Epidermal melanocyte (primary cell): ENCODE results near the gene GARIN5A.

Experiments
- DNase-seq: peaks from one replicate; pipeline ENCODE4 v3.0.0; 2011; ENCODE audit warnings: low spot score; ENCODE audit not compliant: insufficient read length

The GARIN5A gene

DNA sequence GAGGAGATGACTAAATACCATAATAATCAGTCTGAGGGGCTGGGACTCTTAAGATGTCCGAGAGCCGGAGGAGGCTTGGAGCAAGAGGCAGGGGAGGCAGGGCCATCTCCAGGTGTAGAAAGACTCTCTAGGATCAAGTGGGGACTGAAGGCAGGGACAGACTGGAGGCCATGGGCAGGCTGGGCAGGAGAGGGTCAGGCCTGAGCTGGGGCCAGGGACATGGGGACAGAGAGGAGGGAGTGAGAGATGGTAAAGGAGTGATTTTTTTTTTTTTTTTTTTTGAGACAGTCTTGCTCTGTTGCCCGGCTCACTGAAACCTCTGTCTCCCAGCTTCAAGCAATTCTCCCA, 32.2 kb upstream of the GARIN5A start:
- DNase-seq: no peak

DNA sequence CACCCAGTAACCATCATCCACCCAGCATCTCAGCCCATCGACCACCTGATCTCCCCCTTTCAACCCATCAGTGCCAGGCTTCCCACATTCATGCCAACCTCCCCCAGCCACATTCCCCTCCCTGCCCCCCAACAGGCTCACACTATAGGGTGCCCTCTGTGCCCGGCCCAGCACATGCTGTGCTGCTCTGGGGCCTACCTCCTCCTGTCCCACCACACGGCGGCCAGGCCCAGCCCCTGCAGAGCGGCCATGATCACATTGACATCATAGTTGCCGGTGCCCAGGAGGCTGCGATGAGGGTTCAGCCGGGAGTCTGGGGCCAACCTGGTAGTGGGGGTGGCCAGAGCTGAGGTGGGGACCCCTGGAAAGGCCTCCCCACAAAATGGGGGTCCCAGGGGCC, 30.7 kb upstream of the GARIN5A start:
- no peak for DNase-seq

DNA sequence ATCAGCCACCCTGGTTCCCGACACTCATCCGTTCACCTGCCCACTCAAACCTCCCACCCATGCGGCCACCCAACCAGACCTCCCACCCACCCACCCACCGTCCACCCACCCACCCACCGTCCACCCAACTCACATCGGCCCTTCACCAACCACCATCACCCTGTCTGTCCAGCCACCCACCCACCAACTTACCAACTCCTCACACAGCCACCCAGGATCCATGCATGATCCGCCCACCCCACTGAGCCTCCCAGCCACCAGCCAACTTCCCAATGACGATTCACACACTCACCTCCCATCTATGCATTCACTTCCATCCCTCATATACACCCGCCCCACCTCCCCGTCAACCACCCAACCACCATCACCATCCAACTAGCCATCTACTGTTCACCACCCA, 30.1 kb upstream of the GARIN5A start:
- no peak for DNase-seq

DNA sequence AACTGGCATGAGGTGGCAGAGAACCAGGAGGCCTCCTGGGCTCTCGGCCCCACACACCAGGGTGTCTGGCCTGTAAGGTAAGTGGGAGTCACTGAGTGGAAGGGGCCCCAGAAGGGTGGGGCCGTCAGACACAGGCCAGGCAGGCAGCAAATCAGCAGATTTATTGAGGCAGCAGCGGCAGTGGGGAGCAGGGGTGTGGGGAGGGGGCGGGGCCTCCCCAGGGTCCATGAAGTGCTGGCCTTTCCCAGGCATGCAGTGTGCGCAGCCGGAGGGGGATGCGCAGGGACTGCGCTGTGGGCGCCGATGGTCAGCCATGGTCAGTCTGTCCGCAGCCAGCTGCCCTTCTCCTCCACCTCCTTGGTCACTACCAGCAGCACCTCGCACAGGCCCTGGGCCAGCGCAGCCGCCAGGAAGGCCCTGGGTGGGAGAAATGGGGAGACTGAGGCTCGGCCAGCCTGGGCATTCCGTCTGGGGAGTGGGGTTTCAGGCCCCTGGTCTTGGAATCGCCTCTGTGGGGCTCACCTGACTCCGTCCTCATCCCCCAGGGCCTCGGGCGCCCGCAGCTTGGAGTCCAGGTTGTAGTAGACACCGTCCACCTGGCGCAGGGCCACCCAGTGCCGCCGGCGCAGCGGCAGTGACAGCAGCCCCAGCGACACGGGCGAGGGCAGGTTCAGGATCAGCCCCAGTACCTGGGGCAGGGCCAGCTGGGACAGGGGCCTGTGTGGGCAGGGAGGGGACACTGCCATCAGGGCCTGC, 29.4 kb upstream of the GARIN5A start:
- no peak for DNase-seq

DNA sequence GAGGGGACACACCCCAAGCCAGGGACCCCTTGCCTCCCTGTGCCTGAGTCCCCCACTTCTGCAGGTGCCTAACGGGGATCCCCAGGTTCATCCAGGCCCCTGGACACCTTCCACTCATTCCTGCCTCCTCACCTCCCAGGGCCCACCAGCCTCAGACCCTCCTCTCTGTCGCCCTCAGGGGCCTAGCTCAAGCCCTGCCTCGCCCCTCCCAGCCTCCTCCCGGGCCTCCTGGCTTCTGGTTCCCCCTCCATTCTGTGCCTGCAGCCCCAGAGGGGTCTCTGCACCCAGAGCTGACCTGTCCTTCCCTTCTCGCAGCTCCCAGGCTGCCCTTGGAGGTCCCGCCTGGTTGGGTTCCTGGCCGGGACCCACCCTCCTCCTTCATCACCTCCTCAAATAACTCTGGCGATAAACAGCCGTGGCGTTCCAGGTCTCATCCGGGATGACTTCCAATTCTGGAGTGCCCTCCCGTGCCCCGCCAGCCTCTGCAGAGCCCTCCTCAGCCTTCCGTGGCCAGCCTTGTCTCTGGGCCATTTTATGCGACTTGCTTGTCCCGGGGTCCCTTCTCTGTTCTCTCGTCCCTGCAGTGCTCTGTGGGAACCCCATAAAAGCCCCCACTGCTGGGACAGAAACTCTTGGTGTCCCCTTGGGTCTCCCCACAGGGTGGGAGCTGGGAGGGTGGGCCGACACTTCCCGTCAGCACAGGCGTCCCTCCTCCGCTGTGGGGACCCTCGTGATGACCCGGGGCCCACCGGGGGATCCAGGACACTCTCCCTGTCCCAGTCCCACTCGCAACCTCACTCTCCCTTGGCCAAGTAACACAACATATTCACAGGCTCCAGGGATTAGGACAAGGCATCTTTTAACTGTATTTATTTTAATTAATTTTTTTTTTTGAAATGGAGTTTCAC, 25.2 kb upstream of the GARIN5A start:
- no peak for DNase-seq

DNA sequence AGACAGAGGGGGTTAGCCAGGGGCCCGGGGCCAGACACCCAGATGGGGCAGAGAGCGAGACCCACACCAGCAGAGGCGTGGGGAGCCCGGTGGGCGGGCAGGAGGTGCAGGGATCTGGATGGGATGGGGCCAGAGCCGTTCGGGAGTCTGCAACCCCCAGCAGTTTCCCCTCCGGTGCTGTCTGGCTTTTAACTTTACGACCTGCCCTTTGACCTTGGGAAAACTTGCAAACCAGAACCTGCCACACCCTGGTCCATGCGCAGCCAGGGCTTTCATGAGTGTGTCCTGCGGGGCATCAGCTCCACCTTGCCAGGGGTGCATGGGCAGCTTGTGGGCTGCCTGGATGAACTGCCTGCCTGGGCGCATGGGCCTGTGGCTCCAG, 24.5 kb upstream of the GARIN5A start:
- DNase-seq: no peak

DNA sequence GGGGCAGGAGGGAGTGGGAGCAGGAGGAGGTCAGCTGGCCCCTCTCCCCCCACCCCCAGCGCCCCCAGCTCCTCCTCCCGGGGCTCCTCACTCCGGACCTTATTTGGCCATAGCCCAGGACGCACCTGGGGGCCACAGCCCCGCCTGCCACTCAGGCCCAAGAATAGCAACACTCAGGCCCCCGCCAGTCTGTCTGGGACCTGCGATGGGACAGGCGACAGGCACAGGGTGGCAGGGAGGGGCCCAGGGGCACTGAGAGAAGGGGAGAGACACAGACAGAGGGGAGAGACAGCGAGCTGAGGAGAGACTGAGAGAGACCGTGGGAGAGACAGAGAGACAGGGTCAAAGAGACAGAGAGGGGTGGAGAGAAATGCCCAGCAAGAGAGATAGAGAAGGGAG, 24.1 kb upstream of the GARIN5A start:
- no peak for DNase-seq

DNA sequence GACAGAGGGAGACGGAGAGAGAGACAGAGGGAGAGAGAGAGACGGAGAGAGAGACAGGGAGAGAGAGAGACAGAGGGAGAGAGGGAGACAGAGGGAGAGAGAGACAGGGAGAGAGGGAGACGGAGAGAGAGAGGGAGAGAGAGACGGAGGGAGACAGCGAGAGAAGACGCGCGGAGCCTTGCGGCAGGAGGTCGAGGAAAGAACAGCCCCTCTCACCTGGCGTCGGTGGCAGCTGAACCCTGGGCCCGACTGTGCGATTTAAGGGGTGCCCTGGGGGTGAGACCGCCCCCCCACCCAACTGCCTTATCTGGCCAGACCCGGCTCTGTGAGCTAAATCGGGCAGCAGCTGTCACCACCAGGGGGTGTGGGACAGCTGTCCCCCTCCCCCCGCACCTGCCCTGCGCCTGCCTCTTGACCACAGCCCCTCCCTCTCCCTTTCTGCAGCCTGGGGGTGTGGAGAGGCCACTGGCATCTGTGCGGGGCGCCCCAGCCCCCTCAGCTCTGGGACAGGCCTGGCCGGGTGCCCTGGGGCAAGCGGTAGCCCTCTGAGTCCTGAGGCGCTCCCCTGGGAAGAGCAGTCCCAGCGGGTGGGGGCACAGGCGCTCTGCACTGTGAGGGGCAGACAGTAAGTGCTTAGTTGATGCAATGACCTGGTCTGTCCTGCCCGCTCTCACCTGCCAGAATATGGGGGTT, 23.6 kb upstream of the GARIN5A start:
- no peak for DNase-seq

DNA sequence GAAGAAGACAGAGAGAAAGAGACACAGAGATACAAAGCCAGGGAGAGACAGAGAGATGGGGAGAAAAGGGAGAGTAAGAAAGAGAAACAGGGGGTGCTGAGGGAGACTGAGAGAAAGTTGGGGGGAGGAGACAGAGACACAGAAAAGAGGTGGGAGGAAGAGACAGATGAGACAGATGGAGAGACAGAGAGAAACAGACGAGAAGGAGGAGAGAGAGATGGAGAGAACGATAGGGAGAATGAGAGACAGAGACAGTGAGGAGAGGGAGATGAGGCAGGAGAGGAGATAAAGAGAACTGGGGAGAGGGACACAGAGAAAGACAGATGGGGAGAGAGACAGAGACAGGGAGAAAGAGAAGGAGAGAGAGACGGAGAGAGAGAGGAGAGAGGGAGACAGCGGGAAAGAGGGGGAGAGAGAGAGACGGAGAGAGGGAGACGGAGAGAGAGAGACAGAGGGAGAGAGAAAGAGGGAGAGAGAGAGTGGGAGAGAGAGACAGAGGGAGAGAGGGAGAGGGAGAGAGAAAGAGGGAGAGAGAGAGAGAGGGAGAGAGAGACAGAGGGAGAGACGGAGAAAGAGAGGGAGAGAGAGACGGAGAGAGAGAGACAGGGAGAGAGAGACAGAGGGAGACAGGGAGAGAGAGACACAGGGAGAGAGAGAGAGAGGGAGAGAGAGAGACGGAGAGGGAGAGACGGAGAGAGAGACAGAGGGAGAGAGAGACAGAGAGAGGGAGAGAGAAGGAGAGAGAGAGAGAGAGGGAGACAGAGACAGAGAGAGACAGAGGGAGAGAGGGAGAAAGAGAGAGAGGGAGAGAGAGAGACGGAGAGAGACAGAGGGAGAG, 21.8 kb upstream of the GARIN5A start:
- DNase-seq: no peak

DNA sequence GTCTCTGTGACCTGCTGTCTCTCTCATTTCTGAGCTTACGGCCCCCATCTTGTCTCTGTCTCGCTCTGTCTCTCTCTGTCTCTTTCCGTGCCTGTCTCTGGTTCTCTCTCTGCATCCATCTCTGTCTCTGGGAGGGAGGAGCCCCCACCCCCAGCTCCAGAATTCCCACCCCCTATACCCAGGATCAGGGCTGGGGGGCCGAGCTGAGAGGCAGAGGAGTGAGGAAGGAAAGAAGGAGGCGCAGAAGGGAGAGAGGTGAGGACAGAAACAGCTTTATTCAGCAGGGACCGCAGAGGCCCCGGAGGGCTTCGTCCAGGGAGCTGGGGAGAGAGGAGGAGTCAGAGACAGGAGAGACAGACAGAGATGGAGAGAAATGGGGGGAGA, 20.4 kb upstream of the GARIN5A start:
- DNase-seq: no peak

DNA sequence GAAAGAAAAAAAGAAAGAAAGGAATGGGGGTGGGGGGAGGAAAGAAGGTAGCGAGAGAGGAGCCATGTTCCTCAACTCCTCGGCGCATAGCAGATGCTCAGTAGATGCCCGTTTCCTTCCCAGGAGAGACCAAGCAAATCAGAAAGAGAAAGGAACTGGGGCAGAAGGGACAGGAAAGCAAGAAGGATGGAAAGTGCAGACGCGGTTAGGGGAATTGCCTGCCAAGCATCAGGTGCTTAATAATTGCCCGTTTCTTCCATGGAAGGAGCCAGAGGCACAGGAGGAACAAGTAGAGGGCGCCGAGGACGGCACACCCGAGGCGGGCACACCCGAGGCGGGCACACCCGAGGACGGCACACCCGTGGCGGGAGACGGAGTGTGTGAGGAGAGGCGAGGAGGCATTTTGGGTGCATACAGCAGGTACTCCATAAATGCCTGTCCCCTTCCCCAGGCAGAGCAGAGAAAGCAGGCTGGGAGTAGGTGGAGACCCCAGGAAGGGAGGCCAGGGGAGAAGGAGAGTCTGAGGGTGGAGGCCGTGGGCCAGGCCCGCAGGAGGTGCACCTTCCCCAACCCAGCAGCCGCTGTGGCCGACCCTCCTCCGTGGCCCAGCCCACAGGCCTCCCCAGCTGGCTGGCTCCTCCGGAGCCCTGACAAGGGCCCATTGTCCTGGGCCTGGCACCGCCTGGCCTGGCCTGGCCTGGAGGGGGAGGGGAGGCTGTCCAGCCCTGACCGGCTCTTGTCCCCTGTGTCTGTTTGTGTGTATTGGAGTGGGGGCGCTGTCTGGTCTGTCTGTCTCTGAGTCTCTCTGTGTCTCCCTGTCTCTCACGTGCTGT, 19.8 kb upstream of the GARIN5A start:
- DNase-seq: peak; percentile 75

DNA sequence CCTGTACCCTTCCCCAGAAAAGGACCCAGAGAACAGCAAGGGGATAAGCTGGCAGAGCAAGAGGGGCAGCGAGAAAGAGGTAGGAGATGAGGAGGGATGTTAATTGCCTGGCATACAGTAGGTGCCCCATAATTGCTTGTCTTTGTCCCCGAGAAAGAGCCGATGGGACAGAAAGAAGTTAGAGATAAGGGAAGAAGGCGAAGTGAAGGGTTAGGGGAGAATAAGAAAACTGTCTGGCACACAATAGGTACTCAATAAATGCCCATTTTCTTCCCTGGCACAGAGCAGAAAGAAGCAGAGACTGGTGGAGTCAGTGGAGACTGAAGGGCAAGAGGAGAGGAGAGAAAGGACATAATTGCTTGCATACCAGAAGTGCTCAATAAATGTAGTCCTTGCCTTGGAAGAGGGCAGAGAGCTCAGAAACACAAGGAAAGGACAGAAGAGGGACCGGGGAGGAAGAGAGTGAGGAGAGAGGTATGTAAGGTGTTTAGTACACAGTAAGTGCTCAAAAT, 18.4 kb upstream of the GARIN5A start:
- DNase-seq: no peak

DNA sequence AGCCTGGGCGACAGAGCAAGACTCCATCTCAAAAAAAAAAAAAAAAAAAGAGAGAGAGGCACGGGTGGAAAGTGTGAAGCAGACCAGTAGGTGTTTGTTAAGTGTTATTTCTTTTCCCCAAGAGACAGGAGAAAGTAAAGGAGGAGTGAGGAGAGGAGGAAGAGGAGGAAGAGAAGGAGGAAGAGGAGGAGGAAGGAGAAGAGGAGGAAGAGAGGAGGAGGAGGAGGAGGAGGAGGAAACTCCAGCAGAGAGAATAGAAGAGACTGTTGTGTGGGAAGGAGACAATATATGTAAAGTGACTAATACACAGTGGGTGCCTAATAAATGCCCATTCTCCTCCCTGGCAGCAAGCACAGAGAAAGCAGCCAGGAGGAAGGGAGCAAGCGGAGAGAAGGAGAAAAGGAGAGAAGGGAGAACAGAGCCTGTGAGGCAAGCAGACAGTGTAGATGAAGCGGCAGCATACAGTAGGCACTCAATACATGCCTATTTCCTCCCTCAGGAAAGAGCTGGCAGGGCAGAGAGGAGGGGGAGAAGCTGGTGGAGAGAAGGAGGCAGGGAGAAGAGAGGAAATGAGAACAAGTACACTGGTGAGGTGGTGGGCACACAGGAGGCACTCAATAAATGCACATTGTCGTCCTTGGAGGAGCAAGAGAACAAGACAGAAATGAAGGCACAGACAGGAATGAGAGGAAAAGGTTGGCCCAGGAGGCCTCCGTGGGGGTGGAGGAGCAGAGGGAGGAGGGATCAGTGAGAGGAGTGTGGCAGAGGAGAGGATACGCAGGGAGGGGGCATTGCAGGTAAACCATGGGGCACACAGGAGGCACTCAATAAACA, 17.8 kb upstream of the GARIN5A start:
- DNase-seq: no peak

DNA sequence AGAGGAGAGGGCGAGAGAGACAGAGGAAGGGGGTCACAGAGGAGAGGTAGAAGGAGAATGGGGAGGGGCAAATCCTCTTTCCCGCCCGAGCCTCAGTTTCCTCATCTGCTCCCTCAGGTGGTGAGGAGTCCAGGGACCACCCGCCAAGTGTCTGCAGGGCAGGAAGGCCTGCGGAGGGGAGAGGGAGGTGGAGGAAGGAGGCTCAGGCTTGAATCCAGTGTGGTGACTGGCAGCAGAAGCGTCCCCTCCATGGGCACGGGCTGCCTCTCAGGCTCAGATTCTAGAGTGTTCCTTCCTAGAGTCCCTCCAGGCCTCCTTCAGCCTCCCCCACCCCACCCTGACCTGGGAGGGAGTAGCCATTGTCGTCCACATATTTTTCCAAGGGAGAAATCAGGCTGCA, 16.5 kb upstream of the GARIN5A start:
- DNase-seq: no peak

DNA sequence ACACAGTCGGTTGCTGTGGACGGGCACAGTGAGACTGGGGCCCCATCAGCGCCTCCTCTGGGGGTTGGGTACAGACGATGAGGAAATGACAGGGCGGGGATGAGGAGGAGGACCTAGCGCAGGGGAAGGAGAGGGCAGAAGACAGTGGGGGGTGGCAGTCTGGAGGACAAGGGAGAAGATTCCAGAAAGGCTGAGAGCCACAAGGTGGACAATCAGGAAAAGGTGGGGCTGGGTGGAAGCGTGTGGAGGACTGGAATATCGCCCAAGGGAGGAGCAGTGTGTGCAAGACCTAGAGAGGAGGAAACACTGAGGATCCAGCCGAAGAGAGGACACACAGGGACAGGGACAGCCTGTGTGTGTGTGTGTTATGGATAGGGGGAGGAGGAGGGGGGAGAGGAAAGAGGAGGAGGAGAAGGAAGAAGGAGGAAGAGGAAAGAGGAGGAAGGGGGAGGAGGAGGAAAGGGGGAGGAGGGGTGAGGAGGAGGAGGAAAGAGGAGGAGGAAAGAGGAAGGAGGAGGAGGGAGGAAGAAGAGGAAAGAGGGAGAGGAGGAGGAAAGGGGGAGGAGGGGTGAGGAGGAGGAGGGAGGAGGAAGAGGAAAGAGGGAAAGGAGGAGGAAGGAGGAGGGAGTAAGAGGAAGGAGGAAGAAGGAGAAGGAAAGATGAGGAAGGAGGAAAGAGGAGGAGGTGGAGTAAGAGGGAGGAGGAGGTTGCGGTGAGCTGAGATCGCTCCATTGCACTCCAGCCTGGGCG, 15.8 kb upstream of the GARIN5A start:
- DNase-seq: no peak

DNA sequence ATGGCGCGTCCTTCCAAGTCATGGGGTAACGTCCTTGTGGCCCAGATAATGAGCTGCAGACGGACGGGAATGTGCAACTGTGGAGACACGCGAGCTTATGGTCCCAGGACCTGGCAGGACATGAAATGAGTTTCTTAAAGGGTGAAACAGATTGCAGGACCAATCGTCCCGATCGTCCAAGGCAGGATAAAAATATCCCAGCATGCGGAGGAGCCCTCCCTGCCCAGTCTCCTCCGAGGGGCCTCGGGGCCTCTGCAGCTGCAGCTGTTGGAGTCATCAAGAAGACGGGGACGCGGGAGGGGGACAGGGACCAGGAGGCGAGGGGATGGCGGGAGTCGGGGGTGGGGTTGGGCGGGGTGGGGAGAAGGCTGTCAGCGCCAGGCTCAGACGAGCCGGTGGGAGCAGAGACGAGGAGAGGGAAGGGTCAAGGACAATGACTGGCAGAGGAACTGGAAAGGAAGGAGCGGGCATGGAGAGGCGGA, 14.4 kb upstream of the GARIN5A start:
- no peak for DNase-seq

DNA sequence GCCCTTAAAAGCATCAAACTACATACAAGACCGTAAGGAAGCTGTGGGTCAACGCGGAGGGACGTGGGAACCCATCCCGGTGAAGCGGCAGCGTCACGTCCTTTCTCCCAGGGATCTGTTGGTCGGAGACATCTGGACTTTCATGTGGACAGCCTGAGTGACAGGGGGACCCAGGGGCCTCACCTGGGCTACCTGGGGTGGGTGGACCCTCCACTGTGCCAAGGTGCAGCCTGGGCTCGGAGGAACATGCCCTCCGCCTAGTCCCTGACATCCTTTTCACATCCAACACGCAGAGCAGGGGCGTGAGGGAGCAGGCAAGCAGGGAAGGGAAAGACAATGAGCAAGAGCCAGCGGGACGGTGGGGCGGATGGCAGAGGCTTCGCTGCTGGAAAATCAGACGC, 13.8 kb upstream of the GARIN5A start:
- DNase-seq: no peak

DNA sequence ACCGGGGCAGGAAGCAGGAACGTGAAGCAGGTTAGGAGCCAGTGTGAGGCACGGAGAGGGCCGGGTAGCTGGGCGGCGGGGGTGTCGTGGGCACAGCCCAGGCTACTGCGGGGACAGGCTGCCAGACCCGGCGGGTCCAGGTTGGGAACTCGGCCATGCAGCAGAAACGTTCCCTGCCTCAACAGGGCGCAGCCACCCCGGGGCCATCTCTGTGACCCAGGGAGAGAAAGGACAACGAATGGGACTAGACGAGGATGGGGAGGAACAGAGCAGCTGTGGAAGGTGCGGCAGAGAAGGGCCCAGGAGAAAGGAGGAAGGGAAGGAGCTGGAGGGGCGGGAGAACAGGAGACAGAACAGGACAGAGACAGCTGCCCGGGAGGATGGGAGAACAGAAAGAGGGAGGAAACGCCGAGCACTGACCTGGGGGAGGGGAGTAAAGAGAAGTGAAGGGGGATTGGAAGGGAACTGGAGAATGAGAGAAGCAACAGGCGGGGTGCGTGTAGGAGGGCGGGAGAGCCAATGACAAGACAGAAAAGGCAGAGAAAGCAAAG, 12.9 kb upstream of the GARIN5A start:
- no peak for DNase-seq
